SU-DHL-6 (cell line): ENCODE results near the gene FBXO46.

ENCODE experiments used
- CTCF ChIP-seq: fragments of 200-600 bp; sonication (generic); IDR thresholded peaks from one replicate; pipeline ENCODE4 v1.5.1; 2017; ENCODE audit warnings: antibody characterized with exemption, mild to moderate bottlenecking, low read length, moderate library complexity; ENCODE audit not compliant: insufficient read depth, poor library complexity, severe bottlenecking
- EZH2phosphoT487 ChIP-seq: fragments of 200-600 bp; sonication (generic), shearing (Covaris generic); conservative IDR thresholded peaks from 2 replicates; pipeline ENCODE4 v1.6.1; 2018; ENCODE audit warnings: mild to moderate bottlenecking, antibody characterized with exemption, low read length, moderate library complexity, mixed read lengths

GRCh38 chr19:45765702-45766295 is 35.1 kb upstream of the FBXO46 start:
- TF ChIP-seq CTCF (no peak), EZH2phosphoT487 (no peak)
